ENCODE results near the gene ANKLE2.

Gene ANKLE2

GRCh38 chr12:132687211-132688164 lies 74.1 kb downstream of the ANKLE2 start, which contains the start of the genes POLE and PXMP2:
TSS of gene POLE (minus strand) at chr12:132687342. CDS start at chr12:132687315, 27 bp downstream.
TSS of gene PXMP2 (plus strand) at chr12:132687587. CDS start at chr12:132687671, 84 bp downstream.
- DNase-seq (ENCODE audit: low read depth), result peak; percentile 88

GRCh38 chr12:132686825-132687210 lies 74.8 kb downstream of the ANKLE2 start:
- no peak for DNase-seq (ENCODE audit: low read depth)

GRCh38 chr12:132685400-132685799 lies 76.2 kb downstream of the ANKLE2 start:
- no peak for DNase-seq (ENCODE audit: low read depth)

- DNase-seq (ENCODE audit: low read depth), result no peak
Observed at GRCh38 chr12:132677492-132677891, 84.1 kb downstream of the ANKLE2 start.

GRCh38 chr12:132675757-132676432 lies 85.7 kb downstream of the ANKLE2 start:
- DNase-seq (ENCODE audit: low read depth), result no peak
